IPS-15b (cell line): Measurements from ENCODE around the gene UBE2V1.

Source experiments
- H3K27me3 ChIP-seq: one replicate; pipeline ENCODE4 v1.6.1; 2013; ENCODE audit warnings: low read length; ENCODE audit not compliant: control insufficient read depth, insufficient read depth
- H3K36me3 ChIP-seq: one replicate; pipeline ENCODE4 v1.6.1; 2013; ENCODE audit warnings: low read length; ENCODE audit not compliant: control insufficient read depth, insufficient read depth
- H3K4me1 ChIP-seq: one replicate; pipeline ENCODE4 v1.6.1; 2013; ENCODE audit warnings: mild to moderate bottlenecking, low read length; ENCODE audit not compliant: control insufficient read depth, insufficient read depth
- H3K4me3 ChIP-seq: one replicate; pipeline ENCODE4 v1.5.1; 2013; ENCODE audit warnings: low read depth, low read length
- H3K9ac ChIP-seq: one replicate; pipeline ENCODE4 v1.6.1; 2013; ENCODE audit warnings: low read depth, mild to moderate bottlenecking, low read length
- H3K9me3 ChIP-seq: one replicate; pipeline ENCODE4 v1.6.1; 2013; ENCODE audit warnings: mild to moderate bottlenecking, low read length; ENCODE audit not compliant: control insufficient read depth, insufficient read depth

UBE2V1 gene

GRCh38 chr20:50054626-50055511 is 58.1 kb downstream of the UBE2V1 start:
- Histone ChIP-seq H3K9me3 (no peaks in the 10 kb centered on the region), H3K9ac (no peak overlapping the region), H3K4me3 (no peak overlapping the region), H3K27me3 (no peaks in the 10 kb centered on the region), H3K4me1 (peaks cover 3% of the 10 kb centered on the region), H3K36me3 (no peaks in the 10 kb centered on the region)

- no peaks in the 10 kb centered on the region for H3K36me3 ChIP-seq
These were observed 58.8 kb downstream of the UBE2V1 start for GRCh38 chr20:50054231-50054547.

GRCh38 chr20:50053362-50054230 is 59.4 kb downstream of the UBE2V1 start:
- Histone ChIP-seq H3K4me3 (no peak overlapping the region), H3K27me3 (no peaks in the 10 kb centered on the region), H3K9ac (no peak overlapping the region), H3K4me1 (peaks cover 3% of the 10 kb centered on the region), H3K36me3 (no peaks in the 10 kb centered on the region), H3K9me3 (no peaks in the 10 kb centered on the region)

More at GRCh38 chr20:50054231-50054547, 58.8 kb downstream of the UBE2V1 start:
- H3K9ac ChIP-seq = no peak overlapping the region
- no peaks in the 10 kb centered on the region for H3K9me3 ChIP-seq
- no peaks in the 10 kb centered on the region for H3K27me3 ChIP-seq
- no peak overlapping the region for H3K4me3 ChIP-seq
- peaks cover 3% of the 10 kb centered on the region for H3K4me1 ChIP-seq

GRCh38 chr20:50052550-50053361 is 60.2 kb downstream of the UBE2V1 start:
- no peak overlapping the region for H3K4me3 ChIP-seq
- H3K9me3 ChIP-seq = no peaks in the 10 kb centered on the region
- no peak overlapping the region for H3K9ac ChIP-seq
- H3K36me3 ChIP-seq = no peaks in the 10 kb centered on the region
- no peaks in the 10 kb centered on the region for H3K27me3 ChIP-seq
- peaks cover 3% of the 10 kb centered on the region for H3K4me1 ChIP-seq

GRCh38 chr20:50050660-50051308 is 62.2 kb downstream of the UBE2V1 start:
- H3K4me3 ChIP-seq = no peak overlapping the region
- no peak overlapping the region for H3K9ac ChIP-seq
- H3K4me1 ChIP-seq = peaks cover 3% of the 10 kb centered on the region
- no peaks in the 10 kb centered on the region for H3K36me3 ChIP-seq
- no peaks in the 10 kb centered on the region for H3K9me3 ChIP-seq
- H3K27me3 ChIP-seq = no peaks in the 10 kb centered on the region

GRCh38 chr20:50050214-50050613 is 62.7 kb downstream of the UBE2V1 start:
- Histone ChIP-seq H3K9me3 (no peaks in the 10 kb centered on the region), H3K36me3 (no peaks in the 10 kb centered on the region), H3K27me3 (no peaks in the 10 kb centered on the region), H3K4me3 (no peak overlapping the region), H3K9ac (no peak overlapping the region), H3K4me1 (peaks cover 1% of the 10 kb centered on the region)

GRCh38 chr20:50049442-50050026 is 63.4 kb downstream of the UBE2V1 start:
- Histone ChIP-seq H3K4me3 (no peak overlapping the region), H3K9me3 (no peaks in the 10 kb centered on the region), H3K9ac (no peak overlapping the region), H3K27me3 (no peaks in the 10 kb centered on the region), H3K36me3 (no peaks in the 10 kb centered on the region), H3K4me1 (no peaks in the 10 kb centered on the region)

GRCh38 chr20:50048420-50049166 is 64.4 kb downstream of the UBE2V1 start:
- no peak overlapping the region for H3K4me3 ChIP-seq
- no peaks in the 10 kb centered on the region for H3K9me3 ChIP-seq
- no peaks in the 10 kb centered on the region for H3K27me3 ChIP-seq
- no peaks in the 10 kb centered on the region for H3K36me3 ChIP-seq
- no peak overlapping the region for H3K9ac ChIP-seq
- H3K4me1 ChIP-seq = no peaks in the 10 kb centered on the region

GRCh38 chr20:50044353-50044960 is 68.5 kb downstream of the UBE2V1 start:
- Histone ChIP-seq H3K4me3 (no peak overlapping the region), H3K9ac (no peak overlapping the region), H3K9me3 (no peaks in the 10 kb centered on the region), H3K27me3 (no peaks in the 10 kb centered on the region), H3K4me1 (no peaks in the 10 kb centered on the region), H3K36me3 (no peaks in the 10 kb centered on the region)
